Measurements from ENCODE around the gene SLC8A1. TPM values are rescaled to one million over a fixed set of nuclear protein-coding genes. Genes with fewer than 3 reads are reported as not detected.

The SLC8A1 gene
- total RNA-seq, 1 experiment from 2014 or later, result 1.7 TPM

- WGBS (ENCODE audit: extremely low coverage, insufficient read length, low lambda C conversion rate), result no CpG with 5 or more reads among the region's 4 CpGs
- Mint-ChIP-seq H3K27me3 (ENCODE audit: low read depth) (no peaks in the 10 kb centered on the region), H3K27ac (no peak overlapping the region), H3K9me3 (no peaks in the 10 kb centered on the region), H3K4me1 (no peaks in the 10 kb centered on the region), H3K4me3 (no peak overlapping the region), H3K36me3 (ENCODE audit: insufficient read depth in 1 of 3, low read depth in 3 of 3) (no peaks in the 10 kb centered on the region)
- no peak overlapping the region for H4K5ac ChIP-seq (ENCODE audit: insufficient read length, low read depth, low read length)
- no peak overlapping the region for H3K23ac ChIP-seq (ENCODE audit: insufficient read length, low read depth, low read length)
- H2BK5ac ChIP-seq (ENCODE audit: insufficient read length, low read length), result no peak overlapping the region
- H3K27me3 ChIP-seq (ENCODE audit: insufficient read depth, low read length), result no peaks in the 10 kb centered on the region
- no peaks in the 10 kb centered on the region for H3K4me1 ChIP-seq (ENCODE audit: insufficient read depth, low read length)
- H4K20me1 ChIP-seq (ENCODE audit: control insufficient read depth, insufficient read depth, insufficient read length), result no peaks in the 10 kb centered on the region
- no peak for DNase-seq
- H3K56ac ChIP-seq (ENCODE audit: insufficient read length, low read depth, low read length), result no peak overlapping the region
- H2BK15ac ChIP-seq (ENCODE audit: low read depth, low read length), result no peak overlapping the region
- H2BK20ac ChIP-seq (ENCODE audit: low read depth, low read length, poor library complexity, severe bottlenecking), result no peak overlapping the region
- no peak overlapping the region for H3T11ph ChIP-seq (ENCODE audit: low read length)
- TF ChIP-seq CTCF (conservative IDR thresholded peaks at IDR 0.05), result no peak
- no peak overlapping the region for H3K9ac ChIP-seq (ENCODE audit: extremely low read depth, insufficient read length, low read length)
- H2AFZ ChIP-seq (ENCODE audit: low read length), result no peak overlapping the region
- no peak overlapping the region for H2BK12ac ChIP-seq (ENCODE audit: insufficient read length, low read depth, low read length)
- H3K4me2 ChIP-seq (ENCODE audit: insufficient read depth, insufficient read length, low read length), result no peak overlapping the region
- no peaks in the 10 kb centered on the region for H3K9me3 ChIP-seq (ENCODE audit: control insufficient read depth, low read depth, low read length)
- no peak overlapping the region for H3K14ac ChIP-seq (ENCODE audit: insufficient read depth, low read length)
- no peak overlapping the region for H3K18ac ChIP-seq (ENCODE audit: insufficient read length, low read depth, low read length)
- no peaks in the 10 kb centered on the region for H3K23me2 ChIP-seq (ENCODE audit: insufficient read length, low read depth, low read length, poor library complexity, severe bottlenecking)
- H3K79me1 ChIP-seq (ENCODE audit: insufficient read depth, low read depth, low read length, poor library complexity, severe bottlenecking), result no peaks in the 10 kb centered on the region
- no peak overlapping the region for H2BK120ac ChIP-seq (ENCODE audit: low read depth, low read length, poor library complexity, severe bottlenecking)
- H3K27ac ChIP-seq (ENCODE audit: insufficient read length, low read depth, low read length), result no peak overlapping the region
- no peaks in the 10 kb centered on the region for H3K79me2 ChIP-seq (ENCODE audit: insufficient read depth, low read length)
- no peak overlapping the region for H4K91ac ChIP-seq (ENCODE audit: insufficient read length, low read depth, low read length)
- no peak overlapping the region for H3K4ac ChIP-seq (ENCODE audit: low read depth, low read length)
- no peak overlapping the region for H2AK5ac ChIP-seq (ENCODE audit: insufficient read length, low read length)
- no peak overlapping the region for H4K8ac ChIP-seq (replicated peaks; ENCODE audit: insufficient read length, low read depth, low read length)
These were observed 338.5 kb downstream of the SLC8A1 start for GRCh38 chr2:40113272-40113968.

All from H9 (cell line).